IPS DF 4.7 (cell line): ENCODE results near the gene GJC3.
"Not testable (repeated sequence)": the region's sequence is repeated elsewhere in the genome, so short reads cannot be mapped to it uniquely, and the experiment has no call there.

Experiments used
- DNase-seq: peaks from one replicate; pipeline ENCODE4 v3.0.0-alpha.2; 2013; ENCODE audit warnings: low spot score; ENCODE audit errors: extremely low read depth

The GJC3 gene

GRCh38 chr7:99930376-99930775, 956 bp upstream of the GJC3 start:
- DNase-seq = no peak

DNA sequence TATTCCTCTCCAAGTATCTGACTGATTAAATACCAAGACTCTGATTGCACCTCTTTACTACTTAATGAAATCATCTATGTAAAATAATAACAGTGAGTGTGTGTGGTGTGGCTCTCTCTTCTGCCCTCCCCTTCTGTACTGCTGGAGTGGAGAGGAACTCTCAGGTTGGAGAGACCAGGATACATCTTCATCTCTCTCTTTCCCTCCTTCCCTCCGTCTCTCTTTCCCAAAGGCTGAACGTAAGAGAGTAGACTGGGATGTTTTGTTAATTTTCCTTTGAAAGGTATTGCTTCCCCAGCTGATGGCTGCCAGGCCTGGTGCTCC, 272 bp upstream of the GJC3 start:
- no peak for DNase-seq

DNA sequence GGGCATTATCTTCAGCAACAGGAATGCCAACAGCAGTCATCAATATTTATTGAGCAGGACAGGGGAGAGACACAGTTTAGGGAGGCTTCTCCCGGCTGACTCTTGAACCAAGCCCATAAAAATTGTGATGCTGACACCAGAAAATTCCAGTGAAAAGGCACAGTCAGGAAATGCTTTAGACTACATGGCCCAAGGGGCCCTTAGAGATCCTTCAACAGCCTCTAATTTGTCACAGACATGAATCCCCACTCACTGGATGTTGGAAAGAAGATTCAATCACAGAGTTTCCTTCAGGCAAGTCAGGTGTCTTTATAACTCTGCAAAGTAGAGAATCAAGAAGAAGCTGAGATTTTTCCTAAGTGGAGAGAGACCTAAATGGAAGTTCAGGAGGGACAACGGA, 1.2 kb downstream of the GJC3 start:
- no peak for DNase-seq

- DNase-seq = no peak
These were observed 1.9 kb downstream of the GJC3 start for GRCh38 chr7:99927536-99927935.

- DNase-seq = no peak
These were observed 3.1 kb downstream of the GJC3 start for GRCh38 chr7:99926321-99926720.

- DNase-seq = no peak
These were observed 6.2 kb downstream of the GJC3 start for GRCh38 chr7:99923200-99923599.

DNA sequence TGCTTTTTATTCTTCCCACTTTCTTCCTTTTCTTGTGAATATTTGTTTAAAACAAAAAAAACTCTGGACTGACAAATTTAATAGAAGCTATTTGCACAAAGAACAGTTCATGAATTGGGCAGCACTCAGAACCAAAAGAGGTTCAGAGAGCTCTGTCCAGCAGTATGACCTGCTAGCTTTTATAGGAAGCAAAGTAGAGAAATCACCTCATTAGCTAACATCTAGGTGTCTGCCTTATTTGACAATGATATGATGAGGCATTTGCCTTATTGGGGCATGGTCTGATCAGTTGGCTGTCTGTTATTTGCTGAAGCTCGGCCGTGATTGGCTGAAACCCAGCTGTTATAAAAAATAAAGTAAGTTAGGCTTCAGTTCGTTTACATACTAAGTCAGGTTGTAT, 9.3 kb downstream of the GJC3 start:
- DNase-seq = no peak

GRCh38 chr7:99919814-99920112, 9.7 kb downstream of the GJC3 start:
- DNase-seq = no peak

DNA sequence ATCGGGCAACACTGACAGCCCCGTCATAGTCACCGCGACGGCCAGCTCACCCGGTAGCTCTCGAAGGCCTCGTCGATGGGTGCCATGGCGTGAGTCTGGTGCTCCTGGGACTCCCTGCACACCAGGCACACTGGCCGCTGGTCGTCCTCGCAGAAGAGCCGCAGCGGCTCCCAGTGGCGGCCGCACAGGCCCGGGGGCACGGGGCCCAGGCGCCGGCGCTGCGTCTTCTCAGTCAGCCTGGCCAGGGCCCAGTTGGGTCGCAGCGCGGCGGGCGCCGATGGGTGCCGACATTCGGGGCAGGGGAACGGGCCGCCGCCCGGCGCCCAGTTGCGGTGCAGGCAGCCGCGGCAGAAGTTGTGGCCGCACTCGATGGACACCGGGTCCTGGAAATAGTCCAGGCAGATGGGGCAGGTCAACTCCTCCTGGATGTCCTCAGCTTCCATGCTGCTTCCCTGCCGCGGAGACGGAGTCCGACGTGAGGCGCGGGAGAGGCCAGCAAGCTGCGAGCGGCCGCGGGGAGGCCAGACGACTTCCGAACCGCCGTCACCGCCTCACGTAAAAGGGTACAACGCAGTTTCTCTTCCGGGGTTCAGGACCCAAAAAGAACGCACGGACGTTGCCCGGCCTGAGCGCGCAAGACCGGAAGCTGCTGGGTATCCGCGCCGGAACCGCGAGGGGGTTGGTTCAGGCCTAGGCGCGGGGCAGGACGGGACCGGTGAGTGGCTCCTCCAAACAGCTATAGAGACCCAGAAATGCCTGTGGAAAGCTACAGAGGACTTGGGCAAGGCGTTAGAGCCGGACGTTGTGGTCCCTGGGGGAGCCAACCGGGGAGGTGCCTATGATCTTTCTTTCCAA, 10.2 kb downstream of the GJC3 start, which contains the start of gene TRIM4:
Gene TRIM4, minus strand, starts transcription at position 572 of the 855 bp plus-strand sequence. Its CDS starts 129 bp downstream, at position 443.
- DNase-seq = no peak

- DNase-seq = no peak
These were observed 18.4 kb downstream of the GJC3 start for GRCh38 chr7:99910976-99911375.

- no peak for DNase-seq
These were observed 27.8 kb downstream of the GJC3 start for GRCh38 chr7:99901581-99901980.

DNA sequence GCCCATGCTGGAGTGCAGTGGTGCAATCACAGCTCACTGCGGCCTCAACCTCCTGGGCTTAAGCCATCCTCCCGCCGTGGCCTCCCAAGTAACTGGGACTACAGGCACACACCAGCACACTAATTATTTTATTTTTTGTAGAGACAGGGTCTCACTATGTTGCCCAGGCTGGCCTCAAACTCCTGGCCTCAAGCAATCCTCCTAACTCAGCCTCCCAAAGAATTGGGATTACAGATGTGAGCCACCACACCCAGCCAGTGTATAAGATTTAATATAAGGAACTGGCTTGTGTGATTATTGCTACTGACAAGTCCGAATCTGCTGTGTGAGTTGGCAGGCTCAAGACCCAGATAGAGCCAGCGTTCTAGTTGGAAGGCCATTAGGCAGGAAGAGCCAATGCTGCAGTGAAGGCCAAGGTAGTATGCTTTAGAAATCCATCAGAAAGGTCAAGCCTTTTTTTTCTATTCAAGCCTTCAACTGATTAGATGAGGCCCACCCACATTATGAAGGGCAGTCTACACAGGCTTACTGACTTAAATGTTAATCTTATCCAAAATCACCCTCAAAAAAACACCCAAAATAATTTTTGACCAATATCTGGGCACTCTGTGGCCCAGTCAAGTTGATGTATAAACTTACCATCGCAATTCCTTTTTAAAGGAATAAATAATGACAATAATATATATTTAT, 29.4 kb downstream of the GJC3 start:
- no peak for DNase-seq

- no peak for DNase-seq
These were observed 30.6 kb downstream of the GJC3 start for GRCh38 chr7:99898836-99899235.

DNA sequence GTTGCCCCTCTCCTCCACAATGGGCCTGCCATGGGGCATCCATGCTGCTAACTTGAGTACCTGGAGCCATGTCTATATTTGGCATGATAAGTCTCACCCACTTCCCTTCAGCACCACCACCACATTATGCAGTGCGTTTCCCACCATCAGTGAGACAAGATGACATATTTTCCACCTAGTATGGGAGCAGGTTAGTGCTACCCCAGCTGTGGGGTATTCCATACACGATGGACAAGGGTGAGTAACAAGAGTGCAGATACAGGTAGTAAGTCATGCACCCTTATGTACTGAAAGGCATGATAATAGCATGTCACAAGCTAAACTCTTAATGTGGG, 31.4 kb downstream of the GJC3 start:
- no peak for DNase-seq

DNA sequence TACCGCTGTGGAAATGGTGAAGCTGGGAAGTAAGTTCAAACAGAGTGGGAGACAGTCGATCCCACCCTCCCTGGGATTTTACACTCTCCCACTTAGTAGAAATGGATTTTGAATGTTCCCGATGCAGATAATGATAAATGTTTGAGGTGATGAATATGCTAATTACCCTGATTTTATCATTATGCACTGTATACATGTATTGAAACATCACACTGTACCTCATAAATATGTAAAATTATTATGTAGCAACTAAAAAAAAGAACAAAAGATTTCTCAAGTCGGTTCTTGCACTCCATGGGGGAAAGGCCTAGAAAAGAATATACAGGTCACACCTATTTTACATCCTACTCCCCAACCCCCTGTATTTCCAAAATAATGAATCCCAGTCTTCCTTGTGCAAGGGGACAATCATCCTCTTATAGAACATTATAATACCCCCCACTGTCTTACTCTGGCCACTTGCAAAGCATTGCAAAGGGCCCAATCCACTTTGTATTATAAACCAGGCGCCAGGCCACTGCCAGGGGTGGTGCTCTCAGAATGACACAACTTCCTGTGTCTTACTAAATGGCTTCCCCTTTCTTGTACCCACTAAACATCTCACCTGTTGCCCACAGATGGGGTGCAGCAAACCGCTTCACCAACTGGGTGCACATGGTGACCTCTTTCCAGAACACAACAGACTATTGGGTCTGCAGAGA, 31.9 kb downstream of the GJC3 start:
- no peak for DNase-seq

GRCh38 chr7:99894738-99895137, 34.7 kb downstream of the GJC3 start:
- DNase-seq = no peak

DNA sequence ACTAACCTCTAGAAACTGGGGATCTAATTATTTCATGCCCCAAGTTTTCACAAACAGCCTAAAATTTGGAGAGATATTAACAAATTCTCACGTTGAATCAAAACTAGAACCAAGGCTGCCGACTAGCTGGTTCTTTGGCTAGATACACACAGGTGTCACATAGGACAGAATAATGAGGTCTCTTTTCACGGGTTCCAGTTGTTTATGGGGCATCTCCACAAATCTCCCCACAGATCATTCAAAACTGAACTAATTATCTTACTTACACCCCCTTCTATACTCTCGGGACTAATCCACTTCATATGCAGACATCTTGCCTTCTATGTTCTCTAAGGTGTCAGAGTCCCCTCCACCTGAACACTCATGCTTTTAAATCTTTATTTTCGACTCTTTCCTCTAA, 36.1 kb downstream of the GJC3 start:
- DNase-seq = no peak

GRCh38 chr7:99890348-99890747, 39.1 kb downstream of the GJC3 start:
- not testable (repeated sequence) for DNase-seq

DNA sequence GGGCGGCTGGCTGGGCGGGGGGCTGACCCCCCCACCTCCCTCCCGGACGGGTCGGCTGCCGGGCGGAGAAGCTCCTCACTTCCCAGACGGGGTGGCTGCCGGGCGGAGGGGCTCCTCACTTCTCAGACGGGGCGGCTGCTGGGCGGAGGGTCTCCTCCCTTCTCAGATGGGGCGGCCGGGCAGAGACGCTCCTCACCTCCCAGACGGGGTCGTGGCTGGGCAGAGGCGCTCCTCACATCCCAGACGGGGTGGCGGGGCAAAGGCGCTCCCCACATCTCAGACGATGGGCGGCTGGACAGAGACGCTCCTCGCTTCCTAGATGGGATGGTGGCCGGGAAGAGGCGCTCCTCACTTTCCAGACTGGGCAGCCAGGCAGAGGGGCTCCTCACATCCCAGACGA, 41.1 kb downstream of the GJC3 start:
- not testable (repeated sequence) for DNase-seq

GRCh38 chr7:99881370-99881769, 48.0 kb downstream of the GJC3 start:
- no peak for DNase-seq

- no peak for DNase-seq
These were observed 52.5 kb downstream of the GJC3 start, which contains the start of gene OR2AE1 for GRCh38 chr7:99876933-99877332. TSS of gene OR2AE1 (minus strand) at chr7:99877033. CDS start at chr7:99877033, 0 bp downstream.

GRCh38 chr7:99876491-99876890, 52.9 kb downstream of the GJC3 start:
- no peak for DNase-seq
